GM12865 (cell line): Measurements from ENCODE around the gene MVB12A.

Source experiments
- DNase-seq: peaks from one replicate; pipeline ENCODE4 v3.0.0; 2010; ENCODE audit warnings: low read depth
- H3K4me3 ChIP-seq: 2 replicates; pipeline ENCODE4 v1.5.1; 2011; ENCODE audit warnings: mild to moderate bottlenecking, low read depth, low read length, control low read depth
- TF ChIP-seq, protein P1 (sequence below): IDR thresholded peaks from 2 replicates; pipeline ENCODE4 v1.5.1; 2011; ENCODE audit warnings: low read length, control low read depth, low read depth, inconsistent platforms; ENCODE audit not compliant: insufficient read depth; ENCODE audit errors: missing control alignments

MVB12A gene

DNA sequence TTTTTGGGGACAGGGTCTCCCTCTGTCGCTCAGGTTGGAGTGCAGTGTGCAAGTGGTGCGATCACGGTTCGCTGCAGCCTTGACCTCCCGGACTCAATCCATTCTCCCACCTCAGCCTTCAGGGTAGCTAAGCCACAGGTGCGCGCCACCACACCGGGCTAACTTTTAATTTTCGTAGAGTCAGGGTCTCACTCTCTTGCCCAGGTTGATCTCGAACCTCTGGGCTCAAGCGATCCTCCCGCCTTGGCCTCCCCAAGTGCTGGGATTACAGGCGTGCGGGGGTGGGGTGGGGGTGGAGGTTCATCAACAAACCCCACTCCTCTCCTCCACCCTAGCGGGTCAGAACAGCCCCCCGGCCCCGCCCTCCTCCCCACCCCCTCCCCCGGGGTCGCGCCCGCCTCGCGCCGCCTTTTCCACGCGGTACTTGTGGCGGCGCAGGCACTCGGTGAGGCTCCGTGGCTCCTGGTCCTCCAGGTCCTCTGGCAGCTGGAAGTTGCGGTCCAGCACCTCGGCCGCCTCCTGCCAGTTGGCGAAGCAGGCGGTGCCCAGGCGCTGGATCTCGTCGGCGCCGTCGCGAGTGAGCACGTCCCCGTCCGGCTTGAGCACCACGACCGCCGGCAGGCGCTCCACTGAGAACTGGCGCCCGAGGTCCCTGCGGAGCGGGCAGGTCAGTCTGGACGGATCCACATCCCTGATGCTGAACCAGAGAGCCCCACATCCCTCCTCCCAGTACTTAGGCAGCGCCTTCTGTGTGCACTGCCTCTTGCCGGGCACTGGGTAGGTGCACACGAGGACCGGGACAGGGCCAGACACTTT, 35.7 kb downstream of the MVB12A start:
- TF ChIP-seq, protein P1, sequence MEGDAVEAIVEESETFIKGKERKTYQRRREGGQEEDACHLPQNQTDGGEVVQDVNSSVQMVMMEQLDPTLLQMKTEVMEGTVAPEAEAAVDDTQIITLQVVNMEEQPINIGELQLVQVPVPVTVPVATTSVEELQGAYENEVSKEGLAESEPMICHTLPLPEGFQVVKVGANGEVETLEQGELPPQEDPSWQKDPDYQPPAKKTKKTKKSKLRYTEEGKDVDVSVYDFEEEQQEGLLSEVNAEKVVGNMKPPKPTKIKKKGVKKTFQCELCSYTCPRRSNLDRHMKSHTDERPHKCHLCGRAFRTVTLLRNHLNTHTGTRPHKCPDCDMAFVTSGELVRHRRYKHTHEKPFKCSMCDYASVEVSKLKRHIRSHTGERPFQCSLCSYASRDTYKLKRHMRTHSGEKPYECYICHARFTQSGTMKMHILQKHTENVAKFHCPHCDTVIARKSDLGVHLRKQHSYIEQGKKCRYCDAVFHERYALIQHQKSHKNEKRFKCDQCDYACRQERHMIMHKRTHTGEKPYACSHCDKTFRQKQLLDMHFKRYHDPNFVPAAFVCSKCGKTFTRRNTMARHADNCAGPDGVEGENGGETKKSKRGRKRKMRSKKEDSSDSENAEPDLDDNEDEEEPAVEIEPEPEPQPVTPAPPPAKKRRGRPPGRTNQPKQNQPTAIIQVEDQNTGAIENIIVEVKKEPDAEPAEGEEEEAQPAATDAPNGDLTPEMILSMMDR = no peak
- no peak for DNase-seq
- no peak overlapping the region for H3K4me3 ChIP-seq

DNA sequence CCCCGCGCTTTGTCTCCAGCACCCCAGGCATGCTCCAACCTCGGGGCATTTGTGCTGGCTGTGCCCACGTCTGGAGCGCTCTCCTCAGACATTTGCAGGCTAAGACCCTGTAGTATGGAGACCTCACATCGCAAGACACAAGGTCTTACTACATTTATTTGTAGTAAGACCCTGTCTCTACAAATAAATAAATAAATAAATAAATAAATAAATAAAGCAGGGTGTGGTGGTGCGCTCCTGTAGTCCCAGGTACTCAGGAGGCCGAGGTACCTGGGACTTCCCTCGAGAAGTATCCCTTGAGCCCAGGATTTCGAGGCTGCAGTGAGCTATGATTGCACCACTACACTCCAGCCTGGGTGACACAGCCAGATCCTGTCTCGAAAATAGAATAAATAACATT, 36.3 kb downstream of the MVB12A start:
- TF ChIP-seq, protein P1 = no peak
- no peak for DNase-seq
- H3K4me3 ChIP-seq = no peak overlapping the region

DNA sequence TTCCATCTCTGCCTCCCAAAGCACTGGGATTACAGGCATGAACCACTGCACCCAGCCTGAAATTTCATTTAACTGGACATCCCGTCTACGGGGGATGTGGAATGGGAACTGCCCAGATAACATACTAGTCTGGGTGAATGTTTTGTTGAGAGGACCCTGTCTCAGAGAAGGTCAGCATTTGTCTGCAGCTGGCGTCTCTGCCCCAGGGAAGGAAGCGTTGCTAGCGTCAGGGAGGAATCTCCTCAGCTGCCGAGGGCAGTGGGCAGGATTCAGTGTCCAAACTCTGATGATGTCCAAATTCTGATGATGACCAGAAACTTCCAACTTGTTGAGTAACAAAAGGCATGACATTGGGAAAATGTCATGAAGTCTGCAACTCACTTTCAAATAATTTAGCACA, 37.8 kb downstream of the MVB12A start:
- H3K4me3 ChIP-seq = no peak overlapping the region
- TF ChIP-seq, protein P1 = no peak
- DNase-seq = no peak

DNA sequence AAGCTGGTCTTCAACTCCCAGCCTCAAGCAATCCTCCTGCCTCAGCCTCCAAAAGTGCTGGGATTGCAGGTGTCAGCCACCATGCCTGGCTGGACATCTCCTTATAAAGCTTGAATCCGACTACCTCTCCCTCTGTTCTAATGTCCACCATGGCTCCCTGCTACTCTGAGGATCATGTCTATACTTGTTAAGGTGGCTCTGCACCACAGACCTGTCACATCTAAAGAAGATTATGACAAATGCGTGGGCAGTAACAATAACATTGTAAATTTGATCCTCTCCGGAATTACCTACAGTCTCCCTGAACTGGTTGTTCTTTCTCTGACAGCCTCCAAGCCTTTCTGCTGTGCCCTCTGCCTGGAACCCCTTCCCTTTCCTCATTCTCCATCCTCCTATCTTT, 39.1 kb downstream of the MVB12A start:
- no peak for DNase-seq
- TF ChIP-seq, protein P1 = no peak

DNA sequence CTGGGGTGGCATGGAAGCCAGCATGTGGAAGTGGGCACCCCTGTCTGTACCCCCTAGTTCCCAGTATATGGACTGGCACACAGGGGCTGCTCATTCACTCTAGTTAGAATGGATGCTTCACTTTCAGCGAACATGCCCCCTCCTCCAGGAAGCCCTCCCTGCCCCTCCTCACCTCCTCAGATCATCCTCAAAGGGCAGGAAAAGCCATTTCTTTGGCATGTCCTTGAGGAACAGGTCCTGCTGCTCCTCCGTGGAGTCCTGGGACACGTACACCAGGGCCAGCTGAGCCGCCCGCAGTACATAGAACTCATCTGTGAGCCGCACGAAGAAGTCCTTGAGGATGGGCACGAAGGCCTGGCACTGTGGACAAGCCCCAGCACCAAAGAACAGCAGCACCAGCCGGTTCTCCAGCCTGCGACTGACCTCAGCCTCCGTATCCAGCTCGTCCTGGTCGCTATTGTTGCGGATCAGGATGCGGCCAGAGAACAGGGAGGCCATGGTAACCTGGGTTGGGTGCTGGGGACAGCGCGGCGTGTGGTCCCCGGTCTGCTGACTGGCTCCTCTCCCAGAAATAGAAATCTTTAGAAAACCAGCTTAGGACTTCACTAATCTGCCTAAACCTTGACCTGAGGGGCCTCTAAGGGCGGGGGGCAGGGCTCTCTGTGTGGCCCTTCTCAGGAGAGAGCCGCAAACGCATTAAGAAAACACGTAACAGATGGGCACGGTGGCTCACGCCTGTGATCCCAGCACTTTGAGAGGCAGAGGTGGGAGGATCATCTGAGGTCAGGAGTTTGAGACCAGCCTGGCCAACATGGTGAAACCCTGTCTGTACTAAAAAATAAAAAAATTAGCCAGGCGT, 40.8 kb downstream of the MVB12A start, which contains the start of gene NXNL1:
Gene NXNL1, minus strand, starts transcription at position 555 of the 859 bp plus-strand sequence. Its CDS starts 57 bp downstream, at position 498.
- no peak within 1 kb of the TSS for H3K4me3 ChIP-seq
- TF ChIP-seq, protein P1 = no peak
- no peak for DNase-seq

More for the DNA sequence above, 39.1 kb downstream of the MVB12A start:
- H3K4me3 ChIP-seq = no peak overlapping the region

DNA sequence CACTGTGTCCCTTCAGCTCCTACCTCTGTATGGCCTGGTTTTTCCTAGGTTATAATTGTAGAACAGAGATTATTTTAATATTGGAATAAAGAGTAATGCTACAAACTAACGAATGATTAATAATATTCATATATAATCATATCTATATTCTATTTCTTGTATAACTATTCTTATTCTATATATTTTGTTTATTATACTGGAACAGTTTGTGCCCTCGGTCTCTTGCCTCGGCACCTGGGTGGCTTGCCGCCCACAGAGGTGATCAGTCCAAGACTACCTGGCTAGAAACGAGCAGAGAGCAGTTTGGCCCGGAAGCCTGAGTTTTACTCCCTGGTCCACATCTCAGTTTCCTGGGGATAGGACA, 46.6 kb downstream of the MVB12A start:
- TF ChIP-seq, protein P1 = no peak
- no peak for DNase-seq
- H3K4me3 ChIP-seq = no peak overlapping the region
